GM12874 (cell line): Measurements from ENCODE around the gene HSDL2.

Experiments
- CTCF ChIP-seq: IDR thresholded peaks from 2 replicates; pipeline ENCODE4 v1.5.1; 2011; ENCODE audit warnings: low read depth, mild to moderate bottlenecking, control low read depth, low read length, moderate library complexity; ENCODE audit not compliant: insufficient read depth

HSDL2 gene

GRCh38 chr9:112411626-112412027 lies 31.7 kb downstream of the HSDL2 start:
- TF ChIP-seq CTCF: no peak

DNA sequence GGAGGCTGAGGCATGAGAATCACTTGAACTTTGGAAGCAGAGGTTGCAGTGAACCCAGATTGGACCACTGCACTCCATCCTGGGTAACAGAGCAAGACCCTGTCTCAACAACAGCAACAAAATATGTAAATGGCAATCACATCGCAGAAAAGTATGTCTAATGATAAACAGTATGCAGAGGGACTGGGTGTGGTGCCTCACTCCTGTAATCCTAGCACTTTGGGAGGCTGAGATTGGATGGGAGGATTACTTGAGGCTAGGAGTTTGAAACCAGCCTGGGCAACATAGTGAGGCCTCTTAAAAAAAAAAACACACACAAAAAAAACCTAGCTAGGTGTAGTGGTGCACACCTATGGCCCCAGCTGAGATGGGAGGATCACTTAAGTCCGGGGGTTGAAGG lies 40.3 kb downstream of the HSDL2 start:
- TF ChIP-seq CTCF: no peak

GRCh38 chr9:112421771-112422222 lies 41.9 kb downstream of the HSDL2 start:
- no peak for TF ChIP-seq CTCF

DNA sequence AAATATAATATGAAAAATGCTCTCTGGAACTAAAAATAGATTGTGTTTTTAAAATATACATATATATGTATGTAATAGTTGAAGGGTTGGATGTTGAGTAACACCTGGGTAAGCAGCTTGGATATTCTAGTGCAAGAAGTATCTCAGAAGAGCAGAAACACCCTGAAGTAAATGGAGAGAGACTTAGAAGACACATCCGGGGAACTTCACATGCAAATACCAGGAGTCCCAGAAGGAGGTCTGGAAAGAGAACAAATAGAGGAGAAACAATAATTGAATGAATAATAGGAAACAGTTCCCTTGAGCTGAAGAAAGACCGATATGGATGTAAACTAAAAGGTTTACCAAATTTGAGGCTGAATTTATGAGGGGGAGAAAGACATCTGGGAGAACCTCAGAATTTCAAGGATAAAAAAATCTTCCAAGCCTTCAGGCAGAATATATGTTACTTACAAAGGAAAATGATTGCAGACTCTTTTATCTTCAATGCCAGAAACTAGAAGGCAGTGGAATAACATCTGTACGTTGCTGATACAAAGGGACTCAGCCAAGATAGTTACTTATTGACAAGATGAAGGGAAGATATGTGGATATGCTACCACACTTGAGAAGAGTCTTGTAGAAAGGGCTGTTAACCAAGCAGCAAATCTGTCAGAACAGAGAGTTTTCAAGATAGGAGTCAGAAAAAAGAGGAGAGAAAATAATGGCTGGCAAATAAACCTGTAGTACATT lies 42.7 kb downstream of the HSDL2 start:
- TF ChIP-seq CTCF: no peak

GRCh38 chr9:112430006-112430522 lies 50.2 kb downstream of the HSDL2 start:
- no peak for TF ChIP-seq CTCF

GRCh38 chr9:112433499-112434392 lies 53.8 kb downstream of the HSDL2 start:
- no peak for TF ChIP-seq CTCF

DNA sequence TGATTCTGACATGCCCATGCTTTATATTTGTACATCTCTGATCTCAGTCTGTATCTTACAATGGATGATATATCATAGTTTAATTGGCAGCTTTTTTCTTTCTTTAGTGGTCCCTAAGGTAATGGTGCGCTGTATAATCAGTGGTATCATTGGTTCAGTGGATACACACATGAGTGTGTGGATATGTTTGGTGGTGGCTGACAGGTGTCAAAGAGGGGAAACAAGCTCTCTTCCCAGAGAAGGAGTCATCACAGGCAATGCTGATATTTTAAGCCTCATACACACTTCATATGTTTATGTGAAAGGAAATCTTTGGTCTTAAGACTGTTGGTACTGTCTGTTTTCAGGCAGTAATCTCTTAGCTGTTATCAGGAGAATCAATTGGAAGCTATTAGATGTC lies 54.6 kb downstream of the HSDL2 start:
- TF ChIP-seq CTCF: no peak
